ENCODE measurements around the gene COBLL1. TPM values are rescaled to one million over a fixed set of nuclear protein-coding genes. Genes with fewer than 3 reads are reported as not detected.
A peak's percentile ranks its signal among the peaks of the same experiment; 100 is the strongest.

The COBLL1 gene
- total RNA-seq, 1 experiment from 2014 or later, result 0.04 TPM

GRCh38 chr2:164847981-164848741, 6.5 kb upstream of the COBLL1 start:
- no peak overlapping the region for H3K9ac ChIP-seq (ENCODE audit: low read length)
- DNase-seq, result no peak
- H3K27ac ChIP-seq (ENCODE audit: low read length), result no peak overlapping the region

GRCh38 chr2:164847291-164847690, 5.7 kb upstream of the COBLL1 start:
- H3K36me3 ChIP-seq (ENCODE audit: insufficient read depth, low read length), result no peaks in the 10 kb centered on the region
- no peak overlapping the region for H3K4me3 ChIP-seq (ENCODE audit: low read length)
- no peak overlapping the region for H2AFZ ChIP-seq (ENCODE audit: low read length)
- no peak overlapping the region for H3K9ac ChIP-seq (ENCODE audit: low read length)
- DNase-seq, result no peak
- peaks cover under 1% of the 10 kb centered on the region; the same call in 1 of the 2 replicates for H3K27me3 ChIP-seq (ENCODE audit: low read length)
- H3K9me2 ChIP-seq (replicated peaks; ENCODE audit: insufficient read depth, low read length), result no peaks in the 10 kb centered on the region
- peaks cover under 1% of the 10 kb centered on the region for H3K4me1 ChIP-seq (ENCODE audit: low read length)
- no peak overlapping the region for H3K27ac ChIP-seq (ENCODE audit: low read length)
- no peak overlapping the region for H3K4me2 ChIP-seq (ENCODE audit: low read depth, low read length, poor library complexity, severe bottlenecking)
- H3K79me2 ChIP-seq (ENCODE audit: low read length), result no peaks in the 10 kb centered on the region
- H3K9me3 ChIP-seq (ENCODE audit: low read length), result no peaks in the 10 kb centered on the region
- no peaks in the 10 kb centered on the region for H4K20me1 ChIP-seq (ENCODE audit: insufficient read depth, low read depth, low read length)

More at GRCh38 chr2:164847981-164848741, 6.5 kb upstream of the COBLL1 start:
- H3K4me1 ChIP-seq (ENCODE audit: low read length), result no peaks in the 10 kb centered on the region
- no peaks in the 10 kb centered on the region for H3K36me3 ChIP-seq (ENCODE audit: insufficient read depth, low read length)
- no peaks in the 10 kb centered on the region for H3K79me2 ChIP-seq (ENCODE audit: low read length)
- H3K9me2 ChIP-seq (replicated peaks; ENCODE audit: insufficient read depth, low read length), result no peaks in the 10 kb centered on the region
- no peaks in the 10 kb centered on the region for H3K27me3 ChIP-seq (ENCODE audit: low read length)
- H2AFZ ChIP-seq (ENCODE audit: low read length), result no peak overlapping the region
- no peaks in the 10 kb centered on the region for H4K20me1 ChIP-seq (ENCODE audit: insufficient read depth, low read depth, low read length)
- no peak overlapping the region for H3K4me2 ChIP-seq (ENCODE audit: low read depth, low read length, poor library complexity, severe bottlenecking)
- H3K4me3 ChIP-seq (ENCODE audit: low read length), result no peak overlapping the region
- H3K9me3 ChIP-seq (ENCODE audit: low read length), result no peaks in the 10 kb centered on the region

- no peak overlapping the region for H3K9ac ChIP-seq (ENCODE audit: low read length)
- H3K4me2 ChIP-seq (ENCODE audit: low read depth, low read length, poor library complexity, severe bottlenecking), result no peak overlapping the region
- H4K20me1 ChIP-seq (ENCODE audit: insufficient read depth, low read depth, low read length), result no peaks in the 10 kb centered on the region
- no peaks in the 10 kb centered on the region for H3K9me3 ChIP-seq (ENCODE audit: low read length)
- no peak overlapping the region for H3K27ac ChIP-seq (ENCODE audit: low read length)
- no peaks in the 10 kb centered on the region for H3K79me2 ChIP-seq (ENCODE audit: low read length)
- H3K4me1 ChIP-seq (ENCODE audit: low read length), result peaks cover 9% of the 10 kb centered on the region
- peaks cover 2% of the 10 kb centered on the region; the same call in 1 of the 2 replicates for H3K27me3 ChIP-seq (ENCODE audit: low read length)
- H3K36me3 ChIP-seq (ENCODE audit: insufficient read depth, low read length), result no peaks in the 10 kb centered on the region
- no peak overlapping the region for H3K4me3 ChIP-seq (ENCODE audit: low read length)
- DNase-seq, result no peak
- no peaks in the 10 kb centered on the region for H3K9me2 ChIP-seq (replicated peaks; ENCODE audit: insufficient read depth, low read length)
- H2AFZ ChIP-seq (ENCODE audit: low read length), result no peak overlapping the region
These were observed 4.7 kb upstream of the COBLL1 start for GRCh38 chr2:164846276-164846675.

GRCh38 chr2:164843346-164843911, 1.8 kb upstream of the COBLL1 start:
- Histone ChIP-seq H3K27ac (ENCODE audit: low read length) (no peak overlapping the region), H4K20me1 (ENCODE audit: insufficient read depth, low read depth, low read length) (no peaks in the 10 kb centered on the region), H3K4me2 (ENCODE audit: low read depth, low read length, poor library complexity, severe bottlenecking) (no peak overlapping the region), H3K27me3 (ENCODE audit: low read length) (peaks cover 2% of the 10 kb centered on the region; the same call in 1 of the 2 replicates), H3K9ac (ENCODE audit: low read length) (no peak overlapping the region), H3K36me3 (ENCODE audit: insufficient read depth, low read length) (no peaks in the 10 kb centered on the region), H3K4me3 (ENCODE audit: low read length) (no peak overlapping the region), H2AFZ (ENCODE audit: low read length) (no peak overlapping the region), H3K9me3 (ENCODE audit: low read length) (no peaks in the 10 kb centered on the region), H3K4me1 (ENCODE audit: low read length) (peaks cover 9% of the 10 kb centered on the region), H3K79me2 (ENCODE audit: low read length) (no peaks in the 10 kb centered on the region), H3K9me2 (replicated peaks; ENCODE audit: insufficient read depth, low read length) (no peaks in the 10 kb centered on the region)
- DNase-seq, result no peak

GRCh38 chr2:164842624-164842966, 972 bp upstream of the COBLL1 start:
- peaks cover 9% of the 10 kb centered on the region for H3K4me1 ChIP-seq (ENCODE audit: low read length)
- no peaks in the 10 kb centered on the region for H3K9me3 ChIP-seq (ENCODE audit: low read length)
- H3K79me2 ChIP-seq (ENCODE audit: low read length), result no peaks in the 10 kb centered on the region
- peaks cover 2% of the 10 kb centered on the region; the same call in 1 of the 2 replicates for H3K27me3 ChIP-seq (ENCODE audit: low read length)
- no peak overlapping the region; the same call in 1 of the 2 replicates for H3K4me3 ChIP-seq (ENCODE audit: low read length)
- no peak overlapping the region for H2AFZ ChIP-seq (ENCODE audit: low read length)
- no peaks in the 10 kb centered on the region for H4K20me1 ChIP-seq (ENCODE audit: insufficient read depth, low read depth, low read length)
- no peaks in the 10 kb centered on the region for H3K36me3 ChIP-seq (ENCODE audit: insufficient read depth, low read length)
- no peak overlapping the region for H3K27ac ChIP-seq (ENCODE audit: low read length)
- H3K4me2 ChIP-seq (ENCODE audit: low read depth, low read length, poor library complexity, severe bottlenecking), result no peak overlapping the region
- DNase-seq, result no peak
- no peaks in the 10 kb centered on the region for H3K9me2 ChIP-seq (replicated peaks; ENCODE audit: insufficient read depth, low read length)
- H3K9ac ChIP-seq (ENCODE audit: low read length), result no peak overlapping the region

- H2AFZ ChIP-seq (ENCODE audit: low read length), result peak overlapping the region; percentile 78; the same call in 1 of the 2 replicates
- peaks cover 6% of the 10 kb centered on the region for H3K27me3 ChIP-seq (ENCODE audit: low read length)
- H3K79me2 ChIP-seq (ENCODE audit: low read length), result no peaks in the 10 kb centered on the region
- peak overlapping the region; percentile 71 for H3K4me3 ChIP-seq (ENCODE audit: low read length)
- no peaks in the 10 kb centered on the region for H3K9me3 ChIP-seq (ENCODE audit: low read length)
- H3K27ac ChIP-seq (ENCODE audit: low read length), result no peak overlapping the region
- peak overlapping the region; percentile 82 for H3K4me2 ChIP-seq (ENCODE audit: low read depth, low read length, poor library complexity, severe bottlenecking)
- peak overlapping the region; percentile 47 for H3K9ac ChIP-seq (ENCODE audit: low read length)
- H3K4me1 ChIP-seq (ENCODE audit: low read length), result peaks cover 9% of the 10 kb centered on the region
- no peaks in the 10 kb centered on the region for H4K20me1 ChIP-seq (ENCODE audit: insufficient read depth, low read depth, low read length)
- H3K36me3 ChIP-seq (ENCODE audit: insufficient read depth, low read length), result no peaks in the 10 kb centered on the region
- H3K9me2 ChIP-seq (replicated peaks; ENCODE audit: insufficient read depth, low read length), result no peaks in the 10 kb centered on the region
- DNase-seq, result peak; percentile 44
These were observed 499 bp downstream of the COBLL1 start for GRCh38 chr2:164840930-164841718.

GRCh38 chr2:164840458-164840929, 1.1 kb downstream of the COBLL1 start:
- H4K20me1 ChIP-seq (ENCODE audit: insufficient read depth, low read depth, low read length), result no peaks in the 10 kb centered on the region
- no peak overlapping the region for H3K4me3 ChIP-seq (ENCODE audit: low read length)
- peaks cover 6% of the 10 kb centered on the region for H3K27me3 ChIP-seq (ENCODE audit: low read length)
- no peaks in the 10 kb centered on the region for H3K9me3 ChIP-seq (ENCODE audit: low read length)
- H3K79me2 ChIP-seq (ENCODE audit: low read length), result no peaks in the 10 kb centered on the region
- H3K9ac ChIP-seq (ENCODE audit: low read length), result no peak overlapping the region
- DNase-seq, result no peak
- no peak overlapping the region for H2AFZ ChIP-seq (ENCODE audit: low read length)
- H3K36me3 ChIP-seq (ENCODE audit: insufficient read depth, low read length), result no peaks in the 10 kb centered on the region
- H3K4me2 ChIP-seq (ENCODE audit: low read depth, low read length, poor library complexity, severe bottlenecking), result no peak overlapping the region
- H3K4me1 ChIP-seq (ENCODE audit: low read length), result peaks cover 9% of the 10 kb centered on the region
- H3K9me2 ChIP-seq (replicated peaks; ENCODE audit: insufficient read depth, low read length), result no peaks in the 10 kb centered on the region
- no peak overlapping the region for H3K27ac ChIP-seq (ENCODE audit: low read length)

GRCh38 chr2:164839914-164840457, 1.6 kb downstream of the COBLL1 start:
- Histone ChIP-seq H3K9me2 (replicated peaks; ENCODE audit: insufficient read depth, low read length) (no peaks in the 10 kb centered on the region), H3K4me1 (ENCODE audit: low read length) (peaks cover 9% of the 10 kb centered on the region), H3K9ac (ENCODE audit: low read length) (no peak overlapping the region), H3K9me3 (ENCODE audit: low read length) (no peaks in the 10 kb centered on the region), H2AFZ (ENCODE audit: low read length) (no peak overlapping the region), H3K4me2 (ENCODE audit: low read depth, low read length, poor library complexity, severe bottlenecking) (no peak overlapping the region), H3K4me3 (ENCODE audit: low read length) (no peak overlapping the region), H3K27ac (ENCODE audit: low read length) (no peak overlapping the region), H3K27me3 (ENCODE audit: low read length) (peaks cover 6% of the 10 kb centered on the region), H3K79me2 (ENCODE audit: low read length) (no peaks in the 10 kb centered on the region), H3K36me3 (ENCODE audit: insufficient read depth, low read length) (no peaks in the 10 kb centered on the region), H4K20me1 (ENCODE audit: insufficient read depth, low read depth, low read length) (no peaks in the 10 kb centered on the region)
- DNase-seq, result no peak
